Stimulated activated CD4-positive, alpha-beta T cell treated with anti-CD3 and anti-CD28 coated beads, Interleukin-12 subunit alpha, Interleukin-12 subunit beta, amount 100 ng/mL, for 48 hours (primary cell): ENCODE data around the gene MICA.
"Not testable (repeated sequence)": the region's sequence is repeated elsewhere in the genome, so short reads cannot be mapped to it uniquely, and the experiment has no call there.

Source experiments
- DNase-seq, 3 donors: peaks; one replicate each; pipeline ENCODE4 v3.0.0-alpha.2; 2020; ENCODE audit warnings: low read depth in 2 of 3, low spot score in 1 of 3

The MICA gene

DNA sequence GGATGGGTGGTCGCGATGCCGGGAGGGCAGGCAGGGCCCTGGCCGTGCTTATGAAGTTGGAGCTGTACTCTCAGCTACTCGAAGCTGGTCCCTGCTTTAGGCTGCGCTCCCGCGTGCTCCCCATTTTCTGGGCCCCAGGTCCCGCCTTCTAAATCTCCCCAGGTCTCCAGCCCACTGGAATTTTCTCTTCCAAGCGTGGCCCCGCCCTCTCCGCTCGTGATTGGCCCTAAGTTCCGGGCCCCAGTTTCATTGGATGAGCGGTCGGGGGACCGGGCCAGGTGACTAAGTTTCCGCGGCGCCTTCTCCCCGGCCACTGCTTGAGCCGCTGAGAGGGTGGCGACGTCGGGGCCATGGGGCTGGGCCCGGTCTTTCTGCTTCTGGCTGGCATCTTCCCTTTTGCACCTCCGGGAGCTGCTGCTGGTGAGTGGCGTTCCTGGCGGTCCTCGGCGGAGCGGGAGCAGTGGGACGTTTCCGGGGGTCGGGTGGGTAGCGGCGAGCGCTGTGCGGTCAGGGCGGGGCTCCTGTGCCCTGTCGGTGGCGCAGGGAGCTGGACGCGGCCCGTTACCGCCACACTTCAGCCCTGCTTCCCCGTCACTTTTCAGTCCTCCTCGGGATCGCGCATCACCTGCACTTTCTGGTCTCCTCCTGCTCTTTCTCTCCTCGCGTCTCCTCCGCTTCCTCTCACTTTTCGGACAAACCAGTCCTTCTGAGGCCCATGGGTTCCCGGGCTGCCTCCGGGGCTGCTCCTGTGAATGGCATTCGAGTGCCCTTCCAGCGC lies at the start of gene MICA:
TSS of gene MICA (plus strand) at position 313 of the 778 bp plus-strand sequence. CDS start at position 351, 38 bp downstream.
- peak; percentile 41 to 67 (median 65) for DNase-seq

DNA sequence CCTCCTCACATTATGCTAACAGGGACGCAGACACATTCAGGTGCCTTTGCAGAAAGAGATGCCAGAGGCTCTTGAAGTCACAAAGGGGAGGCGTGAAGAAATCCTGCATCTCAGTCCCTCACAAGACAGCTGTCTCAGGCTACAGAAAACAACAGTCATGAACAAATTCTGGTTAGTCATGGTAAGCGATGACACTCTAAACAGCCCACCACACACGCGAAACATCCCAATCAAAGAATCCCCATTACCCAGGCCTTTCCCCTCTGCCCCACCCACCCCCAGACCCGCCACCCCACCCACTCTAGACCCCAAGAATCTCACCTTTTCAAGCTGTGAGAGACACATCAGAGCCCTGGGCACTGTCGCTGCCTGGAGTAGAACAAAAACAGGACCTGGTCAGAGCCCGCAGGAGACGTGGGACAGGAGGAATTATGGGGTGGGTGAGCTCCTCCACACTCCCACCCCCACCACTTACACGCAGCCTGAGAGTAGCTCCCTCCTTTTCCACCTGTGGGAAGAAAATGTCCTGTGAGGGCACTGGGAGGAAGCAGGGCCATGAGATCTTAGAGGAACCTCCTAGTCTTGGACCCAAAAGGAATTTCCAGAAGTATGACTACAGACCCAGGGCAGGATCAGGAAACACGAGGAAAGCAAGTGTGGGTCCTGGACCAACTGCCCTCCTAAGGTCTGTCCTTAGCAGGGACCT lies 49.1 kb upstream of the MICA start:
- no peak for DNase-seq

- no peak for DNase-seq
These were observed 48.4 kb upstream of the MICA start for GRCh38 chr6:31354864-31355582.

GRCh38 chr6:31355583-31355948 lies 47.8 kb upstream of the MICA start:
- DNase-seq, result no peak

DNA sequence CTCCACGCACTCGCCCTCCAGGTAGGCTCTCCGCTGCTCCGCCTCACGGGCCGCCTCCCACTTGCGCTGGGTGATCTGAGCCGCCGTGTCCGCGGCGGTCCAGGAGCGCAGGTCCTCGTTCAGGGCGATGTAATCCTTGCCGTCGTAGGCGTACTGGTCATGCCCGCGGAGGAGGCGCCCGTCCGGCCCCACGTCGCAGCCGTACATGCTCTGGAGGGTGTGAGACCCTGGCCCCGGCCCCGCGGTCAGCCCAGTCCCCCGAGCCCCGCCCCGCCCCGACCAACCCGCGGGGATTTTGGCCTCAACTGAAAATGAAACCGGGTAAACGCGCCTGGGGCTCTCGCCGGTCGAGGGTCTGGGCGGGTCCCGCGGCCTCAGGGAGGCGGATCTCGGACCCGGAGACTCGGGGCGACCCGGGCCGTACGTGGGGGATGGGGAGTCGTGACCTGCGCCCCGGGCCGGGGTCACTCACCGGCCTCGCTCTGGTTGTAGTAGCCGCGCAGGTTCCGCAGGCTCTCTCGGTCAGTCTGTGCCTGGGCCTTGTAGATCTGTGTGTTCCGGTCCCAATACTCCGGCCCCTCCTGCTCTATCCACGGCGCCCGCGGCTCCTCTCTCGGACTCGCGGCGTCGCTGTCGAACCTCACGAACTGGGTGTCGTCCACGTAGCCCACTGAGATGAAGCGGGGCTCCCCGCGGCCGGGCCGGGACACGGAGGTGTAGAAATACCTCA lies 47.0 kb upstream of the MICA start:
- DNase-seq, result no peak

- DNase-seq, result peak; percentile 40 to 68 (median 47)
These were observed 46.4 kb upstream of the MICA start, which contains the start of gene HLA-B for GRCh38 chr6:31356946-31357466. TSS of gene HLA-B (minus strand) at chr6:31357179. CDS start at chr6:31357158, 21 bp downstream.

GRCh38 chr6:31357886-31358285 lies 45.5 kb upstream of the MICA start:
- no peak for DNase-seq

- DNase-seq, result no peak
These were observed 45.1 kb upstream of the MICA start for GRCh38 chr6:31358302-31358701.

DNA sequence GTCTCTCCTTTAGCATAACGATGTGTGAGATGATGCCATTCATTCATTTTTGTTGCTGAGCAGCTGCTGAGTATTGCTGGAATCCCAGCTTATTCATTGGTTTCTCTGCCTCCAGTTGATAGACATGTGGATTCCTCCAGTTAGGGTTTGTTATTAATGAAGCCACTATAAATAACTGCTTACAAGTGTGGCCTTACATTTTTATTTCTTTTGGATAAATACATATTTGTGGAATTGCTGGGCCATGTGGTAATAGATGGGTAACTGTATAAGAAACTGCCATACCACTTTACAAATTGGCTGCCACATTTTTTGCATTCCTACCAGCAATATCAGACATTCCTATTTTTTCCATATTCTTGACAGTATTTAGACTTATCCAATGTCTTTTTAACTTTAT lies 43.8 kb upstream of the MICA start:
- no peak for DNase-seq

GRCh38 chr6:31362751-31363150 lies 40.6 kb upstream of the MICA start:
- no peak for DNase-seq

- no peak for DNase-seq
These were observed 39.6 kb upstream of the MICA start for GRCh38 chr6:31363811-31364210.

GRCh38 chr6:31365864-31366263 lies 37.5 kb upstream of the MICA start:
- DNase-seq, result no peak

DNA sequence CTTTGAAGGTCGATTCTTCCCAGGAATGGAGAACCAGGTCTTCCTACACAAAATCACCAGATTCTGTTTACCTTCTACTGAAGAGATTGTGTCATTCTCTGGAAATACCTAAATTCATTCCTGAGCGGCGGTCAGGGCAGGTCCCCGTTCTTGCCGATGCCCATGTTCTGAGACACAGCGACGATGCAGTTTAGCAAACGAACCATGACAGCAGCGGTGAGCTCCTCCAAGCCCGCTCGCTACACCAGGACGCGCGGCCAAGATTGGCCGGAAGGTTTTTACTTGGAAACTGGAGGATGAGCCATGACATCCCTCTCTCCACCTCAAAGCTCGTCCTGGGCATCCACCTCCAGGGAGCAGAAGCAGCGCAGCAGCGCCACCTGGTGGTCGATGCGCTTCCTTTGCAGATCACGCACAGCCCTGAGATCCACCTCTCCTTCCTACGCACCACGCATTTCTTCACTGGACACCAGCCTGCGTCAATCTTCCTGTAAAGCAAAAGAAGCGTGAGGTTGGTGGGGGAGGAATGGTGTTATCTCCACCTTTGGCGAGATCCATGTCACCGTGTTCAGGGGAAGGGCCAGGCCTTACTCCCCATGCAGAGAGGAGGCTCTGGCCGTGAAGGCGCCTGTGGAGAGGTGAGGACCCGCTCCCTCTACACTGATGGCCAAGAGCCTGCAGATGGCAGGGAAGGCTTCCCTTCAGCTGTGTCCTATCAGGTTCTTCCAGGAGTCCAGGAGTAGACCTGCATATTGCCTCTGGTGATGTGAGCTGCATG lies 36.5 kb upstream of the MICA start:
- DNase-seq, result peak; percentile 81 to 86 (median 81)

- no peak for DNase-seq
These were observed 34.9 kb upstream of the MICA start for GRCh38 chr6:31368461-31368860.

DNA sequence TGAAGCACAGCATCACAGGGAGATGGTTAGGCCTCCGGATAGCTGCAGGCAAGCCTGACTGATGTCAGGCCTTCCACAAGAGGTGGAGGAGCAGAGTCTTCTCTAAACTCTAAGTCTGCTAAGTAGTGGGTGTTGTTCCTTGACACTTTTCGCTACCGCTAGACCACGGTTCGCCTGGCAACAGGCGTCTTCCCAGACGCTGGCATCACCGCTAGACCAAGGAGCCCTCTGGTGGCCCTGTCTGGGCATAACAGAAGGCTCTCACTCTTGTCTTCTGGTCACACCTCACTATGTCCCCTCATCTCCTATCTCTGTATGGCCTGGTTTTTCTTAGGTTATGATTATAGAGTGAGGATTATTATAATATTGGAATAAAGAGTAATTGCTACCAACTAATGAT lies 29.3 kb upstream of the MICA start:
- DNase-seq, result not testable (repeated sequence)

- no peak for DNase-seq
These were observed 27.7 kb upstream of the MICA start for GRCh38 chr6:31375699-31376098.

DNA sequence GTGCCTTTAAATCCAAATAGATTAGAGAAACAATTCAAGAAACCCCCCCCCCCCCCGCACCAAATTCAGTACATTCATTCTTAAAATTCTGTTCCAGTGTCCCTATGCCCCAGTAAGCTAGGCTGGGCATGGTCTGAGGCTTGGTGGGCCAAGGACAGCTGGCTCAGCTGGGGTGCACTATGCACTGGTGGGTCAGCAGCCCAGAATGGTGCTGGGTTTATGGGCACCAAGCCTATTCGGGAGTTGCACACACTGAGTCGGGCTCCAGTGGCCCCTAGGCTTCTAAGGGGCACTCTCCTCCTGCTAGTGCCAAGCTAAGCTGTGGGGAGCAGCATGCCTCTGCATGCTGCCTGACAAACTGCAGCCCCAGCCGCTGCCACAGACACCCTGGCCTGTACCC lies 26.4 kb upstream of the MICA start:
- no peak for DNase-seq

DNA sequence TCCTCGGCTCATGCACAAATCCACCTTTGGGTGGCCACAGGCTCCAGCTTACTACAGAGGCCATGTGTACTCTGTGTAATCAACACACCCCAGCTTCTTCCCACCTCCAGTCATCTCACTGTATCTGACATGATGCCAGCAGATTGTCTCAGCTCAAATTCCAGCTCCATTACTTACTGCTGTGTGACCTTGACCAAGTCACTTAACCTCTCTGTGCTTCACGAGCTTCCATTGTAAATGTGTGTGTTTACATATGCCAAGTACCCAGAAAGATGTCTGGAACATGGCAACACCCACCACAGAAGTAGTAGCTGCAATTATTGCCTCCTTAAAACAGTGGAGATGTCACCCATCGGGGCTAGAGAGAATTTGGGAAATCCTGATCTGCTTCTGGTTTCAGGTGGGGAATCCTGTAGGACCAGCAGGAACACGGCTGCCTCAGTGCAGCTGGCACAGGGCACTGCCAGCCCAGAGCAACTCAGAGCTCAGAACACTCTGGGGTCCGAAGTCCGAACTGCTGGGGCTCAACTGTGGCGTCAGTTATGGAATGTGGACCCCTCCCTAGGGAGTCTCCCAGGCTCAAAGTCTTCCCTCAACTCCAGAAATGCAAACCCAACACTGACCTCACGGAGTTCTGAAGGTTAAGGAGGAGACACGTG lies 25.2 kb upstream of the MICA start:
- no peak for DNase-seq

- DNase-seq, result no peak
These were observed 24.7 kb upstream of the MICA start for GRCh38 chr6:31378721-31379103.

- DNase-seq, result no peak
These were observed 23.5 kb upstream of the MICA start for GRCh38 chr6:31379850-31380249.
